ENCODE results near the gene WNT3A. TPM values are rescaled to one million over a fixed set of nuclear protein-coding genes. Genes with fewer than 3 reads are reported as not detected.

Gene WNT3A
- total RNA-seq, 1 experiment from 2014 or later: 1.0 TPM

DNA sequence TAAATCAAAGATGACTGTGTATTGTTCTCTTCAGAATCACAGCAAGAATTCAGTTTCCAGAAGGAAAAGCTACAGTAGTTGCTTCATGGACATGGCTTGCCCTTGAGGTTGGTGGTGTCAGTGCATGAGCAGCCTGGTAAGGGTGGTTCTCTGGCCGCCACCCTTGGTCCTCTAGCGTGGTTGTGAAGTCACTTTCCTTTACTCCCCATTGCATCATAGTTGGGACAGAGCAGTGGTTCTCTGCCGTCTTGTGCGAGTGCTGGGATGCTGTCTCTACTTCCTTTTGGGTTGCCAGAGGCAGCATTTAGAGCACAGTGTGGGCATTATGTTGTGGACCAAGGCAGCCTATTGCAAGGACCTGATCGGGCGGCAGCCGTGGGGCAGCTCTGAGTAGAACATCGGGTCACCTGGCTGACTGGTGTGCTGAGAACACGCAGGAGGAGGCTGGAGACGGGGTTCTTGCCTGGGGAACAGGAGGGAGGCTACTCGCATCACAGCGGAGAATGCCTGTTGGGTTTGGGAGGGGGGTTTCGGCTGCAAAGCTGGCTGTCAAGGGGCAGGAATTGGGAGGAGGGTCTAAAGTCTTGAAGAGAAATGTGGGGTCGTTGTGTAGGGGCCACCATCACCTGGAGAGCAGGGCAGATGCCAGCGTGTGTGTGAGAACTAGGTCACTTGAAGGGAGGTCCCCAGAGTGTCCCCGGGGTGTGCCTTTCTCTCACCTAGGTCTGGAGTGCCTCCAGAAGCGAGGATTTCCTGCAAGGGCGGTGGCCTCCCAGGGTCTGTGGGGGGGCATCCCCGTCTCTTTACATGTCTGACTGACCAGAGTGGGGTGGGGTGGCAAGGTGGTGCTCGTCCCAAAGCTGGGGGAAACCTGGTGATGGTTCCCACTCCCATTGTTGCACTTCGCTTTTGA lies 82.0 kb downstream of the WNT3A start:
- POLR2A ChIA-PET (ENCODE audit: unreplicated experiment): interaction anchor here (0.7 kb wide), 1 partner anchor 1682 kb away, joined by 4 read pairs; no protein-coding TSS in a partner anchor
- BruUV-seq (replicated peaks): no TSS peak
- Histone ChIP-seq H4K20me1 (ENCODE audit: low read length) (peaks cover 100% of the 10 kb centered on the region), H3K79me2 (ENCODE audit: low read length) (peaks cover 100% of the 10 kb centered on the region), H3K9me2 (replicated peaks; ENCODE audit: low read length) (no peaks in the 10 kb centered on the region), H3K36me3 (ENCODE audit: low read depth, low read length) (peaks cover 68% of the 10 kb centered on the region), H2AFZ (ENCODE audit: low read length) (no peak overlapping the region), H3F3A (ENCODE audit: low read length, unreplicated experiment) (peaks cover 9% of the 10 kb centered on the region), H3K27me3 (ENCODE audit: low read length) (no peaks in the 10 kb centered on the region), H3K4me1 (ENCODE audit: insufficient read depth, low read length) (peaks cover 79% of the 10 kb centered on the region), H3K9me3 (ENCODE audit: low read length) (no peaks in the 10 kb centered on the region), H3K4me3 (ENCODE audit: low read length) (0 out of 2 replicates have a peak overlapping the region, but pooled peaks have one; percentile 16), H3K9ac (ENCODE audit: low read length) (no peak overlapping the region; the same call in 1 of the 2 replicates), H3K4me2 (ENCODE audit: low read length) (peak overlapping the region; percentile 87; the same call in 1 of the 2 replicates), H3K27ac (ENCODE audit: low read length) (no peak overlapping the region)
- TF ChIP-seq EZH2 (IDR thresholded peaks at IDR 0.05; ENCODE audit: low read length, unreplicated experiment): no peak
- no peak for TF ChIP-seq EZH2phosphoT487 (IDR thresholded peaks at IDR 0.05; ENCODE audit: borderline replicate concordance, low read length)
- TF ChIP-seq, protein P1, sequence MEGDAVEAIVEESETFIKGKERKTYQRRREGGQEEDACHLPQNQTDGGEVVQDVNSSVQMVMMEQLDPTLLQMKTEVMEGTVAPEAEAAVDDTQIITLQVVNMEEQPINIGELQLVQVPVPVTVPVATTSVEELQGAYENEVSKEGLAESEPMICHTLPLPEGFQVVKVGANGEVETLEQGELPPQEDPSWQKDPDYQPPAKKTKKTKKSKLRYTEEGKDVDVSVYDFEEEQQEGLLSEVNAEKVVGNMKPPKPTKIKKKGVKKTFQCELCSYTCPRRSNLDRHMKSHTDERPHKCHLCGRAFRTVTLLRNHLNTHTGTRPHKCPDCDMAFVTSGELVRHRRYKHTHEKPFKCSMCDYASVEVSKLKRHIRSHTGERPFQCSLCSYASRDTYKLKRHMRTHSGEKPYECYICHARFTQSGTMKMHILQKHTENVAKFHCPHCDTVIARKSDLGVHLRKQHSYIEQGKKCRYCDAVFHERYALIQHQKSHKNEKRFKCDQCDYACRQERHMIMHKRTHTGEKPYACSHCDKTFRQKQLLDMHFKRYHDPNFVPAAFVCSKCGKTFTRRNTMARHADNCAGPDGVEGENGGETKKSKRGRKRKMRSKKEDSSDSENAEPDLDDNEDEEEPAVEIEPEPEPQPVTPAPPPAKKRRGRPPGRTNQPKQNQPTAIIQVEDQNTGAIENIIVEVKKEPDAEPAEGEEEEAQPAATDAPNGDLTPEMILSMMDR (conservative IDR thresholded peaks at IDR 0.05; ENCODE audit: low read depth, low read length): no peak
- no peak for DNase-seq
- intact Hi-C loops (cut with micrococcal nuclease): loop anchor here (10.0 kb wide), 1 partner anchor 324 kb away; no protein-coding TSS in a partner anchor
- no peak for ATAC-seq
- CTCF ChIA-PET: interaction anchor here (0.5 to 1.6 kb wide), 2 partner anchors 89 to 135 kb away, joined by 5 to 7 read pairs; no protein-coding TSS in a partner anchor

DNA sequence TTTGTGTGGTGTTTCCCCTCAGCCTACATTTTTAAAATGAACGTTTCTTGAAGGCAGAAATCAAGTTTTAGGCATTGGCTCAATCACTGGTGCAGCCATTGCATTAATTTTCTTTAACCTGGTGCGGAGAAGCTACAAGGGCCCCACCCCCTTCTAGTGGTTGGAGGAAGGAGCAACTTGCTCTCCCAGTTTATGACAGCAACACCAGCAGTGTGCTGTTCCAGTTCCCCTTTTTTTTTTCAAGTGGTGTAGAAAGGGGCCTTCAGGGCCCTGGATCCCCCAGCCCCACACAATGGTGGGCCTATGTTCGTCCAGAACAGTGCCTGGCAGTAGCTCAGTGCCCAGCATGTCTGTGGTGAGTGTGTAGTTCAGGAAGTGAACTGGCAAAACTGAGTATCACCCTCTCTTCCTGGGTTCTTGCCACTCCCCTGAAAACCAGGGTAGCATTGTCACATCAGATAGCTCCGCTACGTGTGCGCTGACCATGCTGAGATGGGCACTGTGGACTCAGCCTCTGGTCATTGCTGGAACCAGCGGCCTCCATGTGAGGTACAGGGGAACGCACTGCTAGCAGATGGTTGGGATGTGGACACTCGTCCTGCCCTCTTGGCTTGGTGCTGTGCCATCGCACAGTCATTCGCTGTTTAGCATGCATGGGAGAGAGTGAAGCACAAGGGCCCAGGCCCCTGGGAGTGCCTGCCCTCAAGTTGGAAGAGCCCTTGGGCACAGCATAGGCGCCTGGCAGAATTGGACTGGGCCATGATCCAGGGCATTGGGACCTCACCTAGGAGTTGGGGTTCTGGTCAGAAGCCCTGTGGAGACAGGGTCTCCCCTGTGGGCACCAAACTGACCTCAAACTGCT lies 83.0 kb downstream of the WNT3A start:
- Histone ChIP-seq H3K9me3 (ENCODE audit: low read length) (no peaks in the 10 kb centered on the region), H4K20me1 (ENCODE audit: low read length) (peaks cover 100% of the 10 kb centered on the region), H3K27ac (ENCODE audit: low read length) (no peak overlapping the region), H3K27me3 (ENCODE audit: low read length) (no peaks in the 10 kb centered on the region), H3K36me3 (ENCODE audit: low read depth, low read length) (peaks cover 75% of the 10 kb centered on the region), H3K4me1 (ENCODE audit: insufficient read depth, low read length) (peaks cover 75% of the 10 kb centered on the region), H3K79me2 (ENCODE audit: low read length) (peaks cover 100% of the 10 kb centered on the region), H3K4me2 (ENCODE audit: low read length) (peak overlapping the region; percentile 3; the same call in 1 of the 2 replicates), H3K9ac (ENCODE audit: low read length) (no peak overlapping the region), H2AFZ (ENCODE audit: low read length) (no peak overlapping the region), H3F3A (ENCODE audit: low read length, unreplicated experiment) (peaks cover 9% of the 10 kb centered on the region), H3K9me2 (replicated peaks; ENCODE audit: low read length) (no peaks in the 10 kb centered on the region), H3K4me3 (ENCODE audit: low read length) (no peak overlapping the region)
- ATAC-seq (no peak), DNase-seq (no peak)
- TF ChIP-seq EZH2phosphoT487 (IDR thresholded peaks at IDR 0.05; ENCODE audit: borderline replicate concordance, low read length): no peak
- TF ChIP-seq, protein P1 (conservative IDR thresholded peaks at IDR 0.05; ENCODE audit: low read depth, low read length): no peak
- TF ChIP-seq EZH2 (IDR thresholded peaks at IDR 0.05; ENCODE audit: low read length, unreplicated experiment): no peak
- ChIA-PET CTCF (interaction anchor here (0.5 kb wide), 1 partner anchor 76 kb away, joined by 5 read pairs; the partner anchor contains the start of gene IBA57), POLR2A (ENCODE audit: unreplicated experiment) (interaction anchor here (0.6 to 0.7 kb wide), 2 partner anchors 12 to 1683 kb away, joined by 4 to 8 read pairs; no protein-coding TSS in a partner anchor)
- intact Hi-C loops (cut with micrococcal nuclease): loop anchor here (10.0 kb wide), 1 partner anchor 325 kb away; no protein-coding TSS in a partner anchor
- no TSS peak for BruUV-seq (replicated peaks)

Data from PC-3 (cell line).